HG03558 (cell line): ENCODE measurements around the gene MYLK4.

Source experiments
- ATAC-seq: cut with Tn5 transposase; IDR thresholded peaks from one replicate; pipeline ENCODE4 v1.9.1; 2021; ENCODE audit warnings: moderate number of reproducible peaks; ENCODE audit not compliant: unreplicated experiment; ENCODE audit errors: extremely low read depth

The MYLK4 gene

GRCh38 chr6:2614155-2614554, 136.6 kb downstream of the MYLK4 start:
- ATAC-seq, result no peak
